Ramos (cell line): ENCODE data around the gene PYGL.
"Not testable (repeated sequence)": the region's sequence is repeated elsewhere in the genome, so short reads cannot be mapped to it uniquely, and the experiment has no call there.

Experiments
- in situ Hi-C: fragments of 300-500 bp; cut with MboI; formaldehyde crosslinking; loops from one replicate; pipeline ENCODE4 v1.14.3; 2022; ENCODE audit warnings: low sequenced_read_pairs; ENCODE audit not compliant: unreplicated experiment

Gene PYGL

DNA sequence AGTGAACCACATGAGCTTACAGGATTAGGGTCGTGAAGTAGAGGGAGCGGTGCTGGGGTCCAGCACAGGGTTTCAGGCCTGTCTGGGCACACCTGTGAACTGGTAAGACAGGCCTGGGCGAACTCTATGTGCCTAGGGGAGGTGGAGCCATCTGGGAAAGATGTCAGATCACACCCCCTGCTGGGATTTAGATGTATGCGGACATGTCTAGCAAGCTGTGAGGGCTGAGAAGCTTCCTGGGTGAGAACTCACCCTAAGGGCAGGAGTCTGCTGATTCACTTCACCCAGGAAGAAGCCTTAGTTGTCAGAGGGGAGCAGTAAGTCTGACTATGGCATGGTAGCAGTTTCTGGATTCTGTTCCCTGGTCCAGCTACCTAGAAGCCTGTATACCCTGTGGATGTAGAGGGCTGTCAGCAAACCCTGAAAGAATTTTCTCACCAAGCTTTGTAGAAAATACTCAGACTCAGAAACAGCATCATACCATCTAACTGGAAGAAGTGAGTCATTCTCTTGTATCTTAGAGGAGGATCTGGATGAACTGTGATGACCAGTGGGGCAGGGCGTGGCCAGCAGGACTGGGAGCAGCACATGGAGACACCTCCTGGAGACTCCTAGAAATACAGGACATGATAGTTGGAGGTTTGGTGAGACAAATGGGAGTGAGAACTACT, 11.2 kb upstream of the PYGL start:
- in situ Hi-C loops: no loop called here

DNA sequence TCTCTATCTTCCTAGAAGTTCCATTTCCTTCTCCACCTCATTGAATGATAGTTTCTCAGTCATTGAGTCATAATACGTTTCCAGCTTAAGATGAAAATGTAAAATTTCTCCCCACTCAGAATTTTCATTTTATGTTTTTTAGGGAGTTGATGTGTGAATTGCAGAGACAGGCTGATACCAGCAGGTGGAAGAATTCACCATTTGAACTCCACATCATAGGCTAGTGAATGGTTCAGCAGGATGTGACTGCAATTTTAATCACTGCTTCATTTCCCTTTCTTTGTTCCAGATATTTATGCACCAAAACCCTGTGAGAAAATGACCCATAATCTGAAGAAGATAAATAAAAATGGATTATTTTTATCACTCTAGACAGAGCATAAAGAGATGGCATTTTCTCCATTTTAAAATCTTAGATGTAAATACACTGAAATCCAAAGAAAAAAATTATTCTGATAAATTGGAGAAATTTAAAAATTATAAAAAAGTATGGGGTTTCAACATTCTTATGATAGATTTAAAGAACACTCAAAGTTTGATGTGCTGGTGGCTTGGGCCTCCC, 10.6 kb upstream of the PYGL start:
- in situ Hi-C loops: no loop called here

DNA sequence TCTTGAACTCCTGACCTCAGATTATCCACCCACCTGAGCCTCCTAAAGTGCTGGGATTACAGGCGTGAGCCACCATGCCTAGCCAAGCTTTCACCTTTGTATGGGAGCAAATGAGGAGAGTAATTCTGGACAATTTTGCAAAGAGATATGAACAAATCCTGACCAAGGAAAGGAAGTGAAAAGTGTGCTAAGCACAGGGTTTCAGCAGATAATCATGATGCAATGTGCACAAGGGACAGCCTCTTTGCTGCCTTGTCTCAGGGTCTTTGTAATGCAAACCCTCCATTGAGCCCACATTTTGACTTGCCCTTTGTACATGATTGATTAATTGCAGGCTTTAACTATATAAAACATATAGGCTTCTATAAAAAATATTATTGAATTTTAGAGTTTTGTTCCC, 9.2 kb upstream of the PYGL start:
- in situ Hi-C loops: no loop called here

DNA sequence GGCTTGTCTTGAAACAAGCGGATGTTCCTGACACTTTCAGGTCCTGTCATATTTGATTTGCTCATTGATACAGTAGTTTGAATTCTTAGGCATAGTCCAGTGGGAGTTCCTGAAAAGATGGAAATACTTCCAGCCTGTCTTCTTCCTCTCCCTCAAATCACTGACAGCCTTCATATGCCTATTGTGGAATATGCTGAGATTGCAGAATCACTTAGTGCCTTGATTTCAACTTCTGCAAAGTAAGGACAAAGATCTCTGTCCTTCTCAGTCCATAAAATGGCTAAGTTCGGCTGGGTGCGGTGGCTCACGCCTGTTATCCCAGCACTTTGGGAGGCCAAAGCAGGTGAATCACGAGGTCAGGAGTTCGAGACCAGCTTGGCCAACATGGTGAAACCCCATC, 6.7 kb upstream of the PYGL start:
- in situ Hi-C loops: no loop called here

DNA sequence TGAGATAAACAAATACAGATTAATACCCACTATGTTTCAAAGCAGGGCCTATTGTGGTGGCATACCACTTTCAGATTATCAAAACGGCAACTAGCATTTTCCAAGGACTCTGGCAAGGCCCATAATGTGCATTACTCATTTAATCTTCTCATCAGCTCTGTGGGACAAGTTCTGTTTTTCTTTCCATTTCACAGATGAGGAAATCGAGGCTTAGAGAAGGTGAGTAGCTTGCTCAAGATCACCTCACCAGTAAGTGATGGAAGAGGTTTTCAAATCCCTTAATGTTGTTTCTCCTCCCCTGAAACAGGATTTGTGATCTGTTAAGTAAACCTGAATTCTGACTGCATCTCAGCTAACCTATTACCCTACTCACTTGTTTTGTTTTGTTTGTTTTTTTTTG, 3.9 kb upstream of the PYGL start:
- in situ Hi-C loops: no loop called here

DNA sequence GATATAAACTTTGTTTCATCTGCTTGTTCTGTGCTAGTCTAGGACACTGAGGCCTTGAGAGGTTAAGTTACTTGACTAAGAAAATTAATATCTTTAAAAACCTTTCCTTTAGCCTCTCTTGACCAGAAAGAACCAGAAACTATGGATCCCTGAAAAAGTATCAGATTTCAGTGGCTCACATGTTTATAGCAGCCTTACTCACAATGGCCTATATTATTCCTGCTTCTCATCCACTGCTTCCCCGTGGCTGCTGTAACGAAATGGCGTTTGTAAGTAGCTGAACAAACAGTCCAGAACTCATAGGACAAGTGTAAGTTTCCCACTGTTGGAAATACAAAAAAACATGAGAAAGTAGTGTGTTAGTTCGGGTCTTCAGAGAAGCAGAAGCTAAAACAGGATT, 3.2 kb upstream of the PYGL start:
- in situ Hi-C loops: no loop called here

DNA sequence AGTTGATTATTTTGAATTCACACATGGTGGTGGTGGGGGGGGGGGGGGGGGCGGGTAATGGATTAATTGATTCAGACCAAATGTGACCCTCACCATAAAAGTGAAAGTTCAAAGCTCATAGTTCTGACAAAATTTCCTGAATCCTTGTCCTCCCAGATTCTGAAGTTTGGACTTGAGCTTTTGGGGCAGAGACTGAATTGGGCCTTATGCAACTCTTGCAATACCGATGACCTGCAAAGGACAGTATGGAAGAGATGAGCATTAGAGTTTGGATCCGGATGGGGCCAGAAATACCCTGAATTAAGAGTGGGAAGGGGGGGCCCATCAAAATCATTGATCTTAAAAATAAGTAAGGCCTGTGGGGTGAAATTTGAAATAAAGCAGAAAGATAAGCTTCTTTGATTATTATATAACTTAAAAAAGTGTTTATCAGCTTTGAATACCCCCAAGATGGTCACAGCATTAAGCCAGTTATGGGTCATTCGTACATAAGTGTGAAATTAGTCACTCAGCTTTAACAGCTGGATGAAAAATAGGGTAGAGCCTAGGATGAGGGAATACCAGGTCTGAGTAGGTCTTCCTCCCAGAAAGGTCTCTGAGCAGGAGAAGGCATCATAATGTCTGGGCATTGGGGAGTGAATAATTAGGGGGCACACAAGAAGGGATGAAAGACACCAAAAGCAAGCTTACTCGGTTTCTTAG, 2.1 kb upstream of the PYGL start:
- in situ Hi-C loops: no loop called here

DNA sequence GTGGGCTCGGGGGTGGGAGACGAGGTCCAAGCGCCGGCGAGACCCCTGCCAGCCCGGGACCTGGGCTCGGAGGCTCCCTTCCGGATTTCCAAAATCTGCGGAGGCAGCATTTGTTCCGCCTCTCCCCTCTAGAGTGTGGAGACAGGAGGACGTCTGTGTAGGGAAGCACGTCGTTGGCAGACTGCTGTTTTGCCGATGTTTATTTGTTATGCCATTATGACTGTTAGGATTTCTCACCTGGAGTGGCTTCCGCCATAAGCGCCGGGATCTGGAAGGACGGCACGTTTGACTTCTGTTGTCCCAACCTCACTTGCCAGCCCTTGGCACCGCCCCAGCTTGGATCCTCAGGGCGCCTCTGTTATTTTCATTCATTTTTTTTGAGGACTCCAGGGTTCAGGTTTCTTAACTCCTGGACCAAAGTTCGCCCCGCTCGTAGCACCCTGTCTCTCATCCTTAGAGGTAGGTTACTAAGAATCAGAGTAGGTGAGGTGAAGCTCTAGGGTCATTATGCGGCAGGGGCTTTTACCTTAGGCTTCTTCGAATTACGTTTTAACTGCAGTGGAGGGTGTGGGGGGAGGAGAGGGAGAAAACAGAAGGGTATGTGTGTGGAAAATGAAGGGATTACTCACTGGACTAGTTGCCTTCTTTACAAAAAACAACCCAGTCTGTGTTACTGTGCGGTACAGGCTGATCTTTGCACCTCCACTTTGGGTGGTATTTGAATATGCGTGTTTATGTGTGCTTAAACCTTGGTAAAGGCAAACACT, 547 bp upstream of the PYGL start:
- in situ Hi-C loops: no loop called here

DNA sequence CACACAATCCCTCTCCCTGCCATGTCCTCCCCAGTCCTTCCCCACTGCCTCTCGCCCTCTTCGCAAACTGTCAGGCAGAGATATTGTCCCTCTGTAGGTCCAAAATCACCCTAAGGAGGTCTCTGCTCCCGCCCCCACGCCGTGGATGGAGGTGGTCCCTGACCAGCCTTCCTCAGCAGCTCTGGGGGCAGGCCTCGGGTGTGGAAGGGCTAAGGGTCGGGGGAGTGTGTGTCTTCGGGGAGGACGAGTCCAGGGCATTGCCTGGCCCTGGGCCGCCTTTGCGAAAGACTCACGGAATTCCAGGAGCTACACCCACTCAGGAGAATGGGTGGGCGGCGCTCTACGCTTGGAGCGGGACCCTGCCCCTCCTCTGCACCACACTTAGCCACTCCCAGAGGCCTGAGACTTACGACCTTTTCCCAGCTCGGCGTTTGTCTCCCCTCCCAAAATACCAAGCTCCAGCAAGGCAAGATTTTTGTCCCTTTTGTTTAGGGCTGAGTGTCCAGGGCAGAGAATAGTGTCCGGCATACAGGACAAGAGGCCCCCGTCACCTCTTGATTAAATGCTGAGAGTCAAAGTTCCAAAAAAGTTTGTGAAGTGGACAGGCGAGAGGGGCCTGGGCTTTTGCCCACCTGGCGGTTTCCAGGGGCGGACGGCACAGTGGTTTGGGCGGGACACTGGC, 881 bp downstream of the PYGL start:
- in situ Hi-C loops: no loop called here

DNA sequence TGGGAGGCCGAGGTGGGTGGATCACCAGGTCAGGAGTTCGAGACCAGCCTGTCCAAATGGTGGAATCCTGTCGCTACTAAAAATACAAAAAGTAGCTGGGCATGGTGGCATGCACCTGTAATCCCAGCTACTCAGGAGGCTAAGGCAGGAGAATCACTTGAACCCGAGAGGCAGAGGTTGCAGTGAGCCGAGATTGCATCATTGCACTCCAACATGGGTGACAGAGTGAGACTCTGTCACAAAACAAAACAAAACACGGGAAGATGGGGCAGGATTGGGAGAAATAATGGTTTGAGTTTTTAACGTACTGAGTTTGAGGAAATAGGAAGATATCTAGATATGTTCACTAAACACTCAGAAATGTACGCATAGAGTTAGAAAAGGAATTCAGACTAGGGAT, 2.6 kb downstream of the PYGL start:
- in situ Hi-C loops: not testable (repeated sequence)

DNA sequence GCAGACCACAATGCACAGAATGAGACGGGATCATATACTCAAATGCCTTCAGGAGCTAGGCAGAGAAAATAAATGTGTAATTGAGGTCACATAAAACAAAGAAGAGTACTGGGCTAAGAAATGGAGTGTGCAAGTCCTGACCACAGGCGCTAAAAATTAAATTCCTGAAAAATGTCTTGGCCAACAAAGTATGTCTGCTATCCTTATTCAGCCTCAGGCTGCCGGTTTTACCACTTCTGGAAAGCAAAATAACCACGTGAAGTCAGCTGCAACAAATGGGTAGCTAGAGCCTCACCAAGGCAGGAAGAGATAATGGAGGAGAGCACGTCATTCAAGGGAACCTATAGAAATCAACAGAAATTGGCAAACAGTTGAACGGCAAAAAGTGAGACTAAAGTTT, 3.1 kb downstream of the PYGL start:
- in situ Hi-C loops: no loop called here

DNA sequence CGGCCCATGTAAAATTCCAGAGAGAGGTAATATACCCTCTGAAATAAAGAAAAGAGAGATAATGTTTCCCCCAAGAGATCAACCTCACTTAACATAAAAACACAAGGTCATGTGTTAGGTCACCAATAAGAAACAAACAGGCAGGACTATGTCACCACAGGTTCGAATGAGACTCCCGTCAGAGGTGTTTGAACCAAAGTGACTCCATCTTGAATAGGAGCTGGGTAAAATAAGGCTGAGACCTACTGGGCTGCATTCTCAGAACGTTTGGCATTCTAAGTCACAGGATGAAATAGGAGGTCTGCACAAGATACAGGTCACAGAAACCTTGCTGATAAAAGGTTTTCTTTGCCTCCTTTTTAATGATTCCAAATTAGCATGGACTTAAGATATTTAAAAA, 6.5 kb downstream of the PYGL start:
- in situ Hi-C loops: no loop called here

DNA sequence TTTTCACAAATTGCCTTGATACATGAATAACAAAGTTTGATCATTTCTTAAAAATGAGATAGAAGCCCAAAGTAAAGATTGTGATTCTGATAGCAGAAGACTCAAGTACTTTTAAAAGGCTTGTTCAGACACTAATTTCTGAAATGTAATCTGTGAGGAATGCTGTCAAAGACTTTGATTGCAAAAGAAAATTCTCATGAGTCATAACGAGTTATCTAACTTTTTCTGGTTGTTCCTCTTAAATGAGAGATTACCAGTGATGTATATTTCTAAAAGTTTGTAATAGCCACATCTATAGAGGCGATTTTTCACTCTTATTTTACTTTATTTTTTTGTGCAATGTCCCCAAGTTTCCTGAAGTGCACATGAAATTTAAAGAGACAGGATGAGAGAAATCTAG, 7.0 kb downstream of the PYGL start:
- in situ Hi-C loops: no loop called here

DNA sequence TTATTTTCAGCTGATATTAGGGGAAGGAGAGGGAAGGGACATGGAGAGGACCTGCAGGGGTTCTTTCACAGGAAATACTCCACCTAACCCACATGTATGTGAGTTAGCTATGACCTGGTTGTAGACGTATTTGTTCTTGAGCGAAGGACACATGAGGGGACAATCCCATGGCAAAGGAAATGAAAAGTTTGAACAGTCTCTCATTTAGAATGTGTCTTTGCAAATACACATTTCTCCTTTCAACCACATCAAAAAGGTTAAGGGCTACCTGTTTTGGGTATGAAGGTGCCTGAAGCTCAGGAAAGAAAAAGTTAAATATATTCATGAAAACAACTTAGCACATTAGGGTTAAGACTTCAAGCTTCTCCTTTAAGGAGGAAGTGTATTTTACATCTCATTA, 7.4 kb downstream of the PYGL start:
- in situ Hi-C loops: no loop called here

DNA sequence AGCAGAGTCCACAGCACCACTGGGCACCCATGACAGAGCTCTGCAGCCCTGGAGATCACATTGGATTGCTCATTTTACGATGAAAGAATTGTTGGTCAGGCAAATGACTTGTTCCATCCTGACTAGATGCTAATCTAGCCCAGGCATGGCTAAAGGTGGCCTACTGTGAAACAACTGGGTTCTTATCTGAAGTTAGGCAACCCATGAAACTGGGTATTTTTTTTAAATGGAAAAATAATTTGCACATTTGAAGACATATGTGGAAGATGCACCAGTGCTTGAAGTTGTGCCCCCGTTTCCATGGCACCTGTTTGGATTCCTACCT, 8.3 kb downstream of the PYGL start:
- in situ Hi-C loops: no loop called here

DNA sequence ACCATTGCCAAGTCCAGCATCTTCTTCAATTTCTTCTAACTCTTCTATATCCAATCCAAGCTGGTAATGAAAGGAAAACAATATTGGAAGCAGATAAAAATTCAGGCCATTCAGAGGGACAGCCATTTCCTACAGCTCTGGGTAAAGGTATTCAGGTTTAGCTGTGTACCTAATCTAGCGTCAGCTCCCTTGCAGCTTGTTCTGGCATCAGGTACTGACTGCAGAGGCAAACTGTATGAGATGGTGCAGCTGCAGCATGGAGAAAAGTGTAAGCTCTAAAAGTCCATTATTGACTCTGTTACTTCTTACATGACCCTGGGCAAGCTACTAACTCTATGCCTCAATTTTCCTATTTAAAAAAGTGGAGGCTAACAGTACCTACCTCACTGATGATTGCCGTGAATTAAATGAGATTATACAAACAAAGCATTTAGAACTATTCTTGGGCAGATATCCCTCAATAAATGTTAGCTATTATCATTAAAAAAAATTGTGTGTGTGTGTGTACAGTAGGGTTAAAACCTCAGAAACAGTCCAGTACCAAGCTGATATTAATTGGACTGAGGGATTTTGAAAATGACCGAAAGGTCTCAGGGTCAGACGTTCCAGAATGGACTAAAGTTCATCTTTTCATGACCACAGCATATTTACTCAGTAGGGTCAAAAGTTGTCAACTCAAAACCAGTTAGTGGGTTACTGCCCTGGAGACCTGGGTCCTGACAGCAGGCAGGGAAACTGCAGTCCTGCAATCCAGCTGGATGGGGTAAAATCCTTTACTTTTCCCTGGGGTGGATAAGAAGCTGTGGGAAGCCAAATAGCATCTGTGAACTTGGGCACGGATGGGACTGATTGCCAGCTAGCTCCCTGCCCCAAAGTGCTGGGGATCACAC, 8.9 kb downstream of the PYGL start:
- in situ Hi-C loops: no loop called here

DNA sequence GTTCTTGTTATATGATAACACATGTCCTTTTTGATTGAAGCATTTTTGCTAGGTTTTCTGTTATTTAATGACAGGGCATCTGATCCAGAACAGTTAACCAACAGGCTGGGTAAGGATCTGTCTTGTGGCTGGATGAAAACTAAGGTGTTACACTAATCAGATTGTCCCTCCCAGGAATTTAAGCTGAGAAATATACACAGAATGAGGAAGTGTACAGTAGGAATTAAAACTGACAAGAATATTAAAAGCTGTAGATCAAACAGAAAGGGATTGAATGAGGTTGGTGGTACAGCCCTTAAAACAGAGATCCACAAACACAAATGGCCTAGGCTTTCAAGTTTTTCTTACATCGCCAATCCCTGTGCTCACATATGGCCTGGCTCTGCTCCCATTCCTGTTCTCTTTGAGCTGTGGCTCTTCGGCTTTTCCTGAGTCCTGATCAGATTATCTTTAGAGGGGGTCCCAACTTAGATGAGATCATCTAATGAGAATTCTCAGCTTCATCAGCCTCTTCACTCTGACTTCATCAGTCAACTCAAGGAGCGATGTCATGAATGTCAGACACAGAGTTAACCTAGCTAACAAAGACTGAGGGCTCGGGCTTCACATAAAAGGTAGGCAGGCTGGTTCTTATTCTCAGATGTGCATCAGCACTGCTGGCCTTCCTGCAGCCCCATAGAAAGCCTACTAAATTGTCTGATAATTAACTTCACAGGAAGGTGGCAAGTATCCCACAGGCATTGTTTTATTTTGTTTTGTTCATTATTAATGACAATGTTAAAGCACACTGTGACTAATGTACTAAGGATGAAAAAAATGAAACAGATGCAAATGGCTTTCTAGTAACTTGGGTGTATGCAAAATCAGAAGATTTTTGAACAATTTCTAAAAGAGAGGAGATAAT, 11.4 kb downstream of the PYGL start:
- in situ Hi-C loops: no loop called here

DNA sequence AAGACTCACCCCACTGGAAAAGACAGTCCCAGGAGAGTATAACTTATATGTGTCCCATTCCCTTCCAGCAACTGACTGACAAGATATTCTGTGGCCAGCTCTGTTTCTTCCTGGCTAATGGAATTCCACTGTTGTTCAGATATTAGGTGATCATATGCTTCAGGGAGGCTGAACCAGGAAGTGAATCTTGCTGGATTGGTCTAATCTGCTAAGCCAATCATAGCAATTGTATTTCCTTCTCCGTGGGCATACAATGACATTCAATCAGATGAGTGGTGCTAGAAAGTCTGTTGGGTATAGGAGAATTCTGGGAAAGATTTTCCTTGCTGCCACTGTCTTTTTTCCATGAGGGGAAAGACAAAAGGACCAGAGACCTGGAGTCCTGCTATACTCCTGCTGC, 12.1 kb downstream of the PYGL start:
- in situ Hi-C loops: no loop called here

DNA sequence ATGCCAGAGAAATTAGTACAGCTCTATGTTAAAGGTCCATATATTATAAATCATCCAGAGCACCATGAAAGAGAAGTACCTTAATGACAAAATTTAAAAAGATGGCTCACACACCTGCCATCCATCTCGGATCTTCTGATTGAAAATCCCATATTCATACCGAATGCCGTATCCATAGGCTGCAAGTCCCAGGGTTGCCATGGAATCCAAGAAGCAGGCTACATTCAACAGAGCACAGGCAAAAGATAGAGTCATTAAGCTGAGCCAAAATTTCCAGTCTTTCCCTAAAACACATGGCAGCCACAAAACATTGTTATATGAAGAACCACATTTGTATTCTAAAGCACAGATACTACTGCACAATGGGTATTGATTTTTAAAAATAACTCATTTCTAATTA, 12.7 kb downstream of the PYGL start:
- in situ Hi-C loops: no loop called here
